A549 treated with RU486 at 1 μM for 4 hours (cell line): ENCODE results near the gene MS4A3. TPM values are rescaled to one million over a fixed set of nuclear protein-coding genes. Genes with fewer than 3 reads are reported as not detected.

Experiments
- total RNA-seq: library from RNA; stranded (reverse); fragments of 200-300 nt; extraction: Qiagen RNA extraction; gene quantifications from 5 replicates; pipeline ENCODE4 v1.2.3, GENCODE V29; 2022; ENCODE audit warnings: low read depth

The MS4A3 gene
- total RNA-seq = not detected in 5 replicates

GRCh38 chr11:60056349-60056969, at the start of gene MS4A3:
Gene MS4A3, plus strand, starts transcription at chr11:60056665. Its CDS starts 4,496 bp downstream, at chr11:60061161.

DNA sequence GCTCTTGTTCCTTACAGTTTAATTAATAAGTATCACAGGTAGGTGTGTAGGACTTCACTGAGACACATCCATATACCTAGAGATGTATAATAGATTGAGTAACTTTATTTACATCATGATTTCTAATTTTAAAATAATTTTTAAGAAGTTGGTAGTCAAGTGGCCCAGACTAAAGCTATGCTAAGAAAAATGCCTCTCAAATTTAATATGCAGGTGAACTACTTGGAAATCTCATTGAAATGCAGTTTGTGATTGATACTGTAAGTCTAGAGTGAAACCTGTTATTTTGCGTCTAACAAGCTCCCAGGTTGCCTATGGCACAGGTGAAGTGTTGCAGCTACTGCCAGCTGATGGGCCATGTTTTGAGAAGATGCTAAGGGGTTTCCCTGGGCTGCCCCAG, 39.6 kb upstream of the MS4A3 start, which contains the start of gene OOSP4B:
Gene OOSP4B (plus strand): TSS at position 301 of the 400 bp plus-strand sequence.

DNA sequence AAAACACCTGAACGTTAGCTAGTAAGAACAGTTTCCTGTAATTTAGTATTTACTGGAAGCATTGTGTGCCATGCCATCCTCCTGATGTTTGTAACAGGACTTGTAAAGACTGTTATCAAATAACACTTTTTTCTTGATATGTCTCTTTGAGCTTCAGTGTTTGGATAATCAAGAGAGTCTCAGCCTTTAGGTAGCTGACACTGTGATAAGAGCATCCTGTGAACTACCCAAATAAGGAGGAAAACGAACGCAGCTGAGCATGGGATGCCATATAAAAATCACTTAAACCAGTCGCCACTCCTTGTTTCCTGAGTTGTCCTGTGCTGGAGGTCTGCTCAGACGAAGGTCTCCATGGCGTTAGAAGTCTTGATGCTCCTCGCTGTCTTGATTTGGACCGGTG, 16.4 kb upstream of the MS4A3 start, which contains the start of gene OOSP2:
Gene OOSP2 (plus strand): TSS at position 301 of the 400 bp plus-strand sequence. CDS start 51 bp downstream, at position 352.

DNA sequence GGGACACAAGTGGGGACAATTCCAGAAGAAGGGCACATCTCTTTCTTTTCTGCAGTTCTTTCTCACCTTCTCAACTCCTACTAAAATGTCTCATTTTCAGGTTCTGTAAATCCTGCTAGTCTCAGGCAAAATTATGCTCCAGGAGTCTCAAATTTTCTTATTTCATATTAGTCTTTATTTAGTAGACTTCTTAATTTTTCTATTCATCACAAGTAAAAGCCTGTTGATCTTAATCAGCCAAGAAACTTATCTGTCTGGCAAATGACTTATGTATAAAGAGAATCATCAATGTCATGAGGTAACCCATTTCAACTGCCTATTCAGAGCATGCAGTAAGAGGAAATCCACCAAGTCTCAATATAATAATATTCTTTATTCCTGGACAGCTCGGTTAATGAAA, 31.9 kb downstream of the MS4A3 start, which contains the start of gene MS4A2:
Gene MS4A2 (plus strand): TSS at position 301 of the 400 bp plus-strand sequence. CDS start 102 bp downstream, outside the sequence.

Other genes with a start within 250 kb of the MS4A3 start
- gene MRPL16, start 245.9 kb upstream of the MS4A3 start, total RNA-seq = 60.2 to 66.4 TPM (median 65.1 TPM) in 5 replicates
- not detected in 5 replicates for gene CBLIF, start 211.2 kb upstream of the MS4A3 start, total RNA-seq
- 0.15 to 0.50 TPM (median 0.43 TPM) in 5 replicates for gene TCN1, start 190.2 kb upstream of the MS4A3 start, total RNA-seq
- not detected in 5 replicates for gene OOSP3, start 177.9 kb upstream of the MS4A3 start, total RNA-seq
- not detected in 5 replicates for gene OOSP1, start 118.2 kb upstream of the MS4A3 start, total RNA-seq
- not detected in 5 replicates for gene OOSP4A, start 92.6 kb upstream of the MS4A3 start, total RNA-seq
- not detected in 5 replicates for gene OOSP4B, start 39.5 kb upstream of the MS4A3 start, total RNA-seq
- not detected in 5 replicates for gene OOSP2, start 16.3 kb upstream of the MS4A3 start, total RNA-seq
- gene MS4A2, start 32.0 kb downstream of the MS4A3 start, total RNA-seq = not detected in 5 replicates
- not detected in 5 replicates for gene MS4A6A, start 126.4 kb downstream of the MS4A3 start, total RNA-seq
- not detected in 5 replicates for gene MS4A4E, start 186.5 kb downstream of the MS4A3 start, total RNA-seq
- not detected in 5 replicates for gene MS4A4A, start 224.0 kb downstream of the MS4A3 start, total RNA-seq